Tibial nerve (tissue), 4 donors: ENCODE measurements around the gene MSL1. TPM values are rescaled to one million over a fixed set of nuclear protein-coding genes. Genes with fewer than 3 reads are reported as not detected.
A peak's percentile ranks its signal among the peaks of the same experiment; 100 is the strongest.

ENCODE experiments used
- DNase-seq, 2 donors: peaks; one replicate each; pipeline ENCODE4 v3.0.0-alpha.2; 2019; ENCODE audit warnings: low spot score in 2 of 2
- H3K27ac ChIP-seq, 4 donors: fragments of 200-600 bp; sonication (generic) in 3 of 4; one replicate each; pipeline ENCODE4 v1.5.1; 2017 to 2019; ENCODE audit warnings: mild to moderate bottlenecking in 1 of 4
- H3K27me3 ChIP-seq, 2 donors: fragments of 200-600 bp; sonication (generic) in 1 of 2; one replicate each; pipeline versions ENCODE4 v1.5.1 to v1.6.0; 2017 to 2019
- H3K36me3 ChIP-seq, 3 donors: fragments of 200-600 bp; sonication (generic); one replicate each; pipeline ENCODE4 v1.5.1; 2018 to 2019
- H3K4me1 ChIP-seq, 4 donors: fragments of 200-600 bp; sonication (generic) in 3 of 4; one replicate each; pipeline ENCODE4 v1.5.1; 2017 to 2019
- H3K4me3 ChIP-seq, 4 donors: fragments of 200-600 bp; sonication (generic) in 3 of 4; one replicate each; pipeline ENCODE4 v1.5.1; 2017 to 2019; ENCODE audit warnings: mild to moderate bottlenecking in 1 of 4, moderate library complexity in 1 of 4
- H3K9me3 ChIP-seq, 4 donors: fragments of 200-600 bp; sonication (generic) in 3 of 4; one replicate each; pipeline ENCODE4 v1.5.1; 2017 to 2019
- CTCF ChIP-seq, 5 experiments: fragments of 200-600 bp in 3 of 5; fragments of 450-650 bp in 2 of 5; sonication (generic) in 3 of 5; IDR thresholded peaks; one replicate each; pipeline ENCODE4 v1.5.1; 2016 to 2019; ENCODE audit warnings: antibody characterized with exemption in 5 of 5, mild to moderate bottlenecking in 3 of 5, moderate library complexity in 2 of 5
- EP300 ChIP-seq, 2 donors: sonication (generic); formaldehyde crosslinking; IDR thresholded peaks; one replicate each; pipeline ENCODE4 v1.6.1; 2017; ENCODE audit warnings: antibody characterized with exemption in 2 of 2, mild to moderate bottlenecking in 1 of 2
- POLR2A ChIP-seq, 2 donors: fragments of 450-650 bp; IDR thresholded peaks; one replicate each; pipeline ENCODE4 v1.6.1; 2017; ENCODE audit warnings: antibody characterized with exemption in 2 of 2, mild to moderate bottlenecking in 2 of 2, moderate library complexity in 2 of 2
- WGBS, 2 donors: methylation state at CpG; one replicate each; pipeline ENCODE4 v1.1.5; 2018; 5-methylcytosine and 5-hydroxymethylcytosine counted together
- total RNA-seq, 4 donors: library from RNA; depleted of rRNA; stranded (reverse); fragments of >200 nt; gene quantifications; one replicate each; pipeline ENCODE4 v1.1.0, GENCODE V29; 2016

MSL1 gene
- total RNA-seq, 4 donors from 2014 or later = 78.0 to 113 (median 107) TPM

DNA sequence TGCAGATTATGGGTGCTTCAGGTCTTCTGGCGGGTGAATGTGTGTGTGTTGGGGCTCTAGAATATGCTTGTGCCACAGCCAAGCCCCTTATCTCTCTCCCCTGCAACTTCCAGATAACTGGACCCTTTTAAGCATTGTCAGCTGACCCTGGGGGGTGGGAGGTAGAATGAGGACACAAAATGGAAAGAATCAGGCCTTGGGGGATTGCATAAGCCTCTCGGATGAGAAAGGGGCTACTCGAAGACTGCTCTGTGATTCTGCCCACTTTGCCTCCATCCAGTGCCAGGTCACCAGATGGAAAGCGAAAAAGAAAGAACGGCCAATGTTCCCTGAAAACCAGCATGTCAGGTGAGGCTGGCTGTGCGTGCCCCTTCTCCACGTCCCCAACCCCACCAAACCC lies 45.2 kb upstream of the MSL1 start:
- TF ChIP-seq POLR2A (IDR thresholded peaks at IDR 0.05) (no peak), CTCF (IDR thresholded peaks at IDR 0.05) (no peak), EP300 (IDR thresholded peaks at IDR 0.05) (no peak)
- peaks cover 14 to 65% (median 56%) of the 10 kb centered on the region in 4 donors for H3K4me1 ChIP-seq

DNA sequence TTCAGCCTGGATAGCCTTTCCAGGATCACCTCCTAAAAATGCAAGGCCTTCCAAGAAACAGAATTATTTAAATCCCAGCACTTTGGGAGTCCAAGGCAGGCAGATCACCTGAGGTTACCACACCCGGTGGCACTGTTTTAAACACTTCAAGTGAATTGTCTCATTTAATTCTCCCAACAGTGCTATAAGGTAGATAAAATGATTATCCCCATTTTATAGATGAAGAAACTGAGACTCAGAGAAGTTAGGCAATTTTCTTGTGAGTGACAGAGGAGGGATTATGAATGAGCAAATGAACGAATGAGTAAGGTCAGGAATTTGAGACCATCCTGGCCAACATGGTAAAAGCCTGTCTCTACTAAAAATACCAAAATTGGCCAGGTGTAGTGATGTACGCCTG lies 42.2 kb upstream of the MSL1 start:
- Histone ChIP-seq H3K9me3 (no peaks in the 10 kb centered on the region), H3K27me3 (no peaks in the 10 kb centered on the region)
- WGBS, 2 donors = 81 to 85% methylated on average over 3 of the region's 3 CpGs

More for the DNA sequence above, 45.2 kb upstream of the MSL1 start:
- Histone ChIP-seq H3K9me3 (no peaks in the 10 kb centered on the region), H3K4me3 (no peak overlapping the region), H3K27me3 (no peaks in the 10 kb centered on the region), H3K36me3 (peaks cover 0 to 54% (median 5%) of the 10 kb centered on the region in 3 donors), H3K27ac (peak overlapping the region; percentile 32 to 97 (median 95))
- WGBS, 2 donors = 81 to 83% methylated on average over 7 of the region's 7 CpGs
- no peak for DNase-seq

GRCh38 chr17:40084477-40084876 lies 37.3 kb upstream of the MSL1 start:
- 92 to 93% methylated on average over 14 of the region's 14 CpGs for WGBS, 2 donors

More for the DNA sequence above, 42.2 kb upstream of the MSL1 start:
- peak overlapping the region in 1 of 4 donors; percentile 43 for H3K27ac ChIP-seq
- TF ChIP-seq POLR2A (IDR thresholded peaks at IDR 0.05) (no peak), EP300 (IDR thresholded peaks at IDR 0.05) (no peak), CTCF (IDR thresholded peaks at IDR 0.05) (no peak)
- H3K4me1 ChIP-seq = peaks cover 9 to 36% (median 26%) of the 10 kb centered on the region in 4 donors
- H3K4me3 ChIP-seq = no peak overlapping the region
- H3K36me3 ChIP-seq = peaks cover 0 to 69% (median 14%) of the 10 kb centered on the region in 3 donors
- DNase-seq = no peak

GRCh38 chr17:40086150-40087044 lies 35.4 kb upstream of the MSL1 start:
- peaks cover 0 to 31% (median 2%) of the 10 kb centered on the region in 4 donors for H3K4me1 ChIP-seq
- 50 to 57% methylated on average over 17 of the region's 17 CpGs for whole genome bisulfite sequencing, 2 donors
- H3K27ac ChIP-seq = peak overlapping the region in 2 of 4 donors; percentile 65 to 67
- H3K27me3 ChIP-seq = no peaks in the 10 kb centered on the region
- no peaks in the 10 kb centered on the region for H3K9me3 ChIP-seq
- no peak overlapping the region for H3K4me3 ChIP-seq
- no peak for DNase-seq
- peaks cover 2 to 91% (median 35%) of the 10 kb centered on the region in 3 donors for H3K36me3 ChIP-seq
- no peak for TF ChIP-seq EP300 (IDR thresholded peaks at IDR 0.05)
- TF ChIP-seq CTCF (IDR thresholded peaks at IDR 0.05) = peak; percentile 68 to 89 (median 86)
- TF ChIP-seq POLR2A (IDR thresholded peaks at IDR 0.05) = no peak

More at GRCh38 chr17:40084477-40084876, 37.3 kb upstream of the MSL1 start:
- Histone ChIP-seq H3K4me1 (peaks cover 0 to 12% (median 0%) of the 10 kb centered on the region in 4 donors), H3K9me3 (no peaks in the 10 kb centered on the region), H3K27ac (no peak overlapping the region), H3K4me3 (no peak overlapping the region), H3K36me3 (peaks cover 2 to 88% (median 33%) of the 10 kb centered on the region in 3 donors), H3K27me3 (no peaks in the 10 kb centered on the region)
- DNase-seq = no peak
- TF ChIP-seq CTCF (IDR thresholded peaks at IDR 0.05) = no peak
- no peak for TF ChIP-seq EP300 (IDR thresholded peaks at IDR 0.05)
- TF ChIP-seq POLR2A (IDR thresholded peaks at IDR 0.05) = no peak
